ENCODE measurements around the gene ERBB4. TPM values are rescaled to one million over a fixed set of nuclear protein-coding genes. Genes with fewer than 3 reads are reported as not detected.

Gene ERBB4
- total RNA-seq, 4 donors from 2014 or later: 0.26 to 13.3 (median 2.4) TPM

GRCh38 chr2:212549463-212549862 lies 10.9 kb upstream of the ERBB4 start:
- Histone ChIP-seq H3K27ac (no peak overlapping the region), H3K9me3 (no peaks in the 10 kb centered on the region), H3K4me3 (no peak overlapping the region), H3K4me1 (no peaks in the 10 kb centered on the region), H3K27me3 (no peaks in the 10 kb centered on the region), H3K36me3 (no peaks in the 10 kb centered on the region)
- intact Hi-C loops (cut with DNase I; ENCODE audit: low total_unique reads): no loop called here
- TF ChIP-seq, protein P1, sequence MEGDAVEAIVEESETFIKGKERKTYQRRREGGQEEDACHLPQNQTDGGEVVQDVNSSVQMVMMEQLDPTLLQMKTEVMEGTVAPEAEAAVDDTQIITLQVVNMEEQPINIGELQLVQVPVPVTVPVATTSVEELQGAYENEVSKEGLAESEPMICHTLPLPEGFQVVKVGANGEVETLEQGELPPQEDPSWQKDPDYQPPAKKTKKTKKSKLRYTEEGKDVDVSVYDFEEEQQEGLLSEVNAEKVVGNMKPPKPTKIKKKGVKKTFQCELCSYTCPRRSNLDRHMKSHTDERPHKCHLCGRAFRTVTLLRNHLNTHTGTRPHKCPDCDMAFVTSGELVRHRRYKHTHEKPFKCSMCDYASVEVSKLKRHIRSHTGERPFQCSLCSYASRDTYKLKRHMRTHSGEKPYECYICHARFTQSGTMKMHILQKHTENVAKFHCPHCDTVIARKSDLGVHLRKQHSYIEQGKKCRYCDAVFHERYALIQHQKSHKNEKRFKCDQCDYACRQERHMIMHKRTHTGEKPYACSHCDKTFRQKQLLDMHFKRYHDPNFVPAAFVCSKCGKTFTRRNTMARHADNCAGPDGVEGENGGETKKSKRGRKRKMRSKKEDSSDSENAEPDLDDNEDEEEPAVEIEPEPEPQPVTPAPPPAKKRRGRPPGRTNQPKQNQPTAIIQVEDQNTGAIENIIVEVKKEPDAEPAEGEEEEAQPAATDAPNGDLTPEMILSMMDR (IDR thresholded peaks at IDR 0.05): no peak
- no peak for TF ChIP-seq POLR2A (IDR thresholded peaks at IDR 0.05)
- DNase-seq: no peak

DNA sequence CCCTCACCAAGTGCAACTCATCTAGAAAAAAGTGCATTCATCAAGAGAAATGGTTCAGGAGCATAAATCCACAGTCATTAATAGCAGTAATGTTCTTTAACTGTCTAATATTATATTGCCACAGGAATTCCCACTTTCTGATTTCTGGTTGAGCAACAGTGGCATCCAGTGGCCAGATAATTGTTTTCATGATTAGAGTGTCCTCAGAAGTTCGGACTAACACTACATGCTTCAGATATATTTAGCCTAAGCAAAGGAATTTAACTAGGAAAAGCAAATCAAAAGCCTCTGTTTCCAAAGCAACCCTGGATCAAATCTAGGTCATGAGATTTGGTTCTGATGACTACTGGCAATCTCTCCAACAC lies 9.8 kb upstream of the ERBB4 start:
- no peaks in the 10 kb centered on the region for H3K9me3 ChIP-seq

GRCh38 chr2:212547716-212548454 lies 9.3 kb upstream of the ERBB4 start:
- H3K36me3 ChIP-seq: no peaks in the 10 kb centered on the region
- no peak for DNase-seq
- intact Hi-C loops (cut with DNase I; ENCODE audit: low total_unique reads): no loop called here
- H3K4me3 ChIP-seq: no peak overlapping the region
- no peaks in the 10 kb centered on the region for H3K9me3 ChIP-seq
- no peaks in the 10 kb centered on the region for H3K27me3 ChIP-seq
- no peak overlapping the region for H3K27ac ChIP-seq
- no peak for TF ChIP-seq POLR2A (IDR thresholded peaks at IDR 0.05)
- TF ChIP-seq, protein P1 (IDR thresholded peaks at IDR 0.05): no peak
- H3K4me1 ChIP-seq: no peaks in the 10 kb centered on the region

More for the DNA sequence above, 9.8 kb upstream of the ERBB4 start:
- H3K4me3 ChIP-seq: no peak overlapping the region
- intact Hi-C loops (cut with DNase I; ENCODE audit: low total_unique reads): no loop called here
- no peaks in the 10 kb centered on the region for H3K27me3 ChIP-seq
- DNase-seq: no peak
- H3K36me3 ChIP-seq: no peaks in the 10 kb centered on the region
- TF ChIP-seq POLR2A (IDR thresholded peaks at IDR 0.05): no peak
- TF ChIP-seq, protein P1 (IDR thresholded peaks at IDR 0.05): no peak
- no peaks in the 10 kb centered on the region for H3K4me1 ChIP-seq
- no peak overlapping the region for H3K27ac ChIP-seq

DNA sequence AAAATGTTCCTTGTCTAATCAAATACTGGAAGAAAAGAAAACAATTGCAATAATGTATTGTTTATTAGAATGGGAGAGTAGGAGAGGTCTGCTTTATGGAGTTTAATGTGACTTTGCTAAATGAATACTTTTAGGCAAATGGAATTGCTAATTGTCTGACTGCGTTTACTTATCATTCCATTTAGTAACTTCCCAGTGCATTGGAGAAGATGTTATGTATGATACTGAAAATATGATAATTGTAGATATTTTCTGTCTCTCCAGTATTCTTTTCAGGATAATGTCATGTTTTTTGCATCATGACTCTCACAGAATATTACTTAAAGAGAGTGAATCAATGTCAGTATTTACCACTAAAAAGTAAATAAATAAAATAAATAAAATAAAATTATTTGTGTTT lies 8.1 kb upstream of the ERBB4 start:
- TF ChIP-seq, protein P1 (IDR thresholded peaks at IDR 0.05): no peak
- TF ChIP-seq POLR2A (IDR thresholded peaks at IDR 0.05): no peak
- H3K4me1 ChIP-seq: no peaks in the 10 kb centered on the region
- no peak overlapping the region for H3K27ac ChIP-seq
- intact Hi-C loops (cut with DNase I; ENCODE audit: low total_unique reads): no loop called here
- no peaks in the 10 kb centered on the region for H3K36me3 ChIP-seq
- no peak for DNase-seq
- no peaks in the 10 kb centered on the region for H3K27me3 ChIP-seq
- H3K9me3 ChIP-seq: no peaks in the 10 kb centered on the region
- no peak overlapping the region for H3K4me3 ChIP-seq

DNA sequence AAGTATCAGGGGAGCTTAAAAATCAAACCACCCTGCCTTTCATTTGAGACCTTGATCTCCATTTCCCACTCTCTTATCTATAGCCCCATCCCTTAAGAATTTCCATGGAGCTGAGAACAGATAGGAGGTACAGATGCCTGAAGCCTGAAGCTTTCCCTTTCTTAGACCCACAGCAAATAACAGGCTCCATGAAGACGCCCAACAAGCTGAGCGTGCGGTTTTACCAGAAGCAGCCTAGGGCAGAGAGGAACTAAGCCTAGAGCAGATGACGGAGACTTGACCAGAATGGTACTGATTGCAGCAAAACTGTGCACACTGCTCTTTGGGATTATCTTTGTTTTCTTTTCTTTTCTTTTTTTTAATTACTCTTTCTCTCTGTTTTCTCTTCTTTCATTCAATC lies 1.7 kb upstream of the ERBB4 start:
- no peaks in the 10 kb centered on the region for H3K27me3 ChIP-seq
- H3K36me3 ChIP-seq: no peaks in the 10 kb centered on the region
- TF ChIP-seq, protein P1 (IDR thresholded peaks at IDR 0.05): no peak
- no peak for TF ChIP-seq POLR2A (IDR thresholded peaks at IDR 0.05)
- intact Hi-C loops (cut with DNase I; ENCODE audit: low total_unique reads): no loop called here
- no peak overlapping the region for H3K4me3 ChIP-seq
- H3K4me1 ChIP-seq: peaks cover 0 to 7% of the 10 kb centered on the region in 2 donors
- DNase-seq: no peak
- no peaks in the 10 kb centered on the region for H3K9me3 ChIP-seq
- H3K27ac ChIP-seq: no peak overlapping the region

All from uterus (tissue), 4 donors.